Small intestine (tissue), 7 donors: ENCODE data around the gene KMT2D. TPM values are rescaled to one million over a fixed set of nuclear protein-coding genes. Genes with fewer than 3 reads are reported as not detected.

Source experiments
- DNase-seq, 2 donors: peaks; one replicate each; pipeline versions ENCODE4 v3.0.0 to v3.0.0-alpha.2; 2013
- FAIRE-seq: peaks from 2 replicates; lab custom pipeline; 2012; peaks lifted over from hg19 to GRCh38; lab: Jason Lieb, UNC
- H3K27ac ChIP-seq, 3 donors: one replicate each; pipeline ENCODE4 v1.5.1; 2013; ENCODE audit warnings: low read length in 2 of 3, mild to moderate bottlenecking in 2 of 3, control low read depth in 1 of 3, inconsistent platforms in 1 of 3, low read depth in 1 of 3, moderate library complexity in 1 of 3
- H3K27me3 ChIP-seq, 3 donors: one replicate each; pipeline ENCODE4 v1.6.1; 2013; ENCODE audit warnings: low read length in 3 of 3, inconsistent platforms in 1 of 3; ENCODE audit not compliant: control insufficient read depth in 3 of 3, insufficient read depth in 3 of 3
- H3K36me3 ChIP-seq, 3 donors: one replicate each; pipeline ENCODE4 v1.6.1; 2013; ENCODE audit warnings: low read length in 3 of 3, inconsistent platforms in 1 of 3, low read depth in 1 of 3, mild to moderate bottlenecking in 1 of 3, moderate library complexity in 1 of 3; ENCODE audit not compliant: control insufficient read depth in 3 of 3, insufficient read depth in 2 of 3
- H3K4me1 ChIP-seq, 3 donors: one replicate each; pipeline ENCODE4 v1.6.1; 2013; ENCODE audit warnings: low read length in 2 of 3, inconsistent platforms in 1 of 3, low read depth in 1 of 3, mild to moderate bottlenecking in 1 of 3, moderate library complexity in 1 of 3; ENCODE audit not compliant: control insufficient read depth in 3 of 3, insufficient read depth in 2 of 3
- H3K4me3 ChIP-seq, 3 donors: one replicate each; pipeline ENCODE4 v1.5.1; 2013; ENCODE audit warnings: low read length in 3 of 3, control low read depth in 1 of 3, inconsistent platforms in 1 of 3, low read depth in 1 of 3, mild to moderate bottlenecking in 1 of 3, moderate library complexity in 1 of 3
- H3K9me3 ChIP-seq, 2 donors: one replicate each; pipeline ENCODE4 v1.6.1; 2013; ENCODE audit warnings: low read depth in 1 of 2, low read length in 1 of 2; ENCODE audit not compliant: control insufficient read depth in 2 of 2, insufficient read depth in 1 of 2
- WGBS, 3 donors: extraction: QIAGEN DNeasy Blood & Tissue Kit; methylation state at CpG; one replicate each; pipeline ENCODE4 v1.1.7; 2013; 5-methylcytosine and 5-hydroxymethylcytosine counted together
- polyA plus RNA-seq, 4 donors: library from polyadenylated mRNA; stranded (reverse) in 3 of 4; unstranded in 1 of 4; fragments of 200-250 nt in 3 of 4; fragments of 120-200 nt in 1 of 4; gene quantifications; one replicate each; pipeline versions ENCODE4 v1.2.1 to v1.2.3, GENCODE V29; 2013
- donor health status: healthy with polysubstance abuse.
- donor health status: control.
- donor health status: control.
- donor health status: Bipolar disorder and iron deficiency.
- donor health status: healthy.

KMT2D gene
- polyA plus RNA-seq, 4 donors: 5.4 to 46.5 (median 22.8) TPM

- no peaks in the 10 kb centered on the region for H3K27me3 ChIP-seq
- H3K36me3 ChIP-seq: peaks cover 0 to 9% (median 0%) of the 10 kb centered on the region in 3 donors
- peaks cover 10 to 17% (median 12%) of the 10 kb centered on the region in 3 donors for H3K4me1 ChIP-seq
- DNase-seq (no peak), FAIRE-seq (no peak)
- peak overlapping the region in 2 of 3 donors; percentile 47 to 95 for H3K27ac ChIP-seq
- WGBS, 3 donors: 5 to 7% (median 6%) methylated on average over 13 to 16 of the region's 16 CpGs
- H3K9me3 ChIP-seq: no peaks in the 10 kb centered on the region
- H3K4me3 ChIP-seq: peak overlapping the region; percentile 91 to 99 (median 96)
Observed at GRCh38 chr12:49061157-49061650, 610 bp upstream of the KMT2D start.

DNA sequence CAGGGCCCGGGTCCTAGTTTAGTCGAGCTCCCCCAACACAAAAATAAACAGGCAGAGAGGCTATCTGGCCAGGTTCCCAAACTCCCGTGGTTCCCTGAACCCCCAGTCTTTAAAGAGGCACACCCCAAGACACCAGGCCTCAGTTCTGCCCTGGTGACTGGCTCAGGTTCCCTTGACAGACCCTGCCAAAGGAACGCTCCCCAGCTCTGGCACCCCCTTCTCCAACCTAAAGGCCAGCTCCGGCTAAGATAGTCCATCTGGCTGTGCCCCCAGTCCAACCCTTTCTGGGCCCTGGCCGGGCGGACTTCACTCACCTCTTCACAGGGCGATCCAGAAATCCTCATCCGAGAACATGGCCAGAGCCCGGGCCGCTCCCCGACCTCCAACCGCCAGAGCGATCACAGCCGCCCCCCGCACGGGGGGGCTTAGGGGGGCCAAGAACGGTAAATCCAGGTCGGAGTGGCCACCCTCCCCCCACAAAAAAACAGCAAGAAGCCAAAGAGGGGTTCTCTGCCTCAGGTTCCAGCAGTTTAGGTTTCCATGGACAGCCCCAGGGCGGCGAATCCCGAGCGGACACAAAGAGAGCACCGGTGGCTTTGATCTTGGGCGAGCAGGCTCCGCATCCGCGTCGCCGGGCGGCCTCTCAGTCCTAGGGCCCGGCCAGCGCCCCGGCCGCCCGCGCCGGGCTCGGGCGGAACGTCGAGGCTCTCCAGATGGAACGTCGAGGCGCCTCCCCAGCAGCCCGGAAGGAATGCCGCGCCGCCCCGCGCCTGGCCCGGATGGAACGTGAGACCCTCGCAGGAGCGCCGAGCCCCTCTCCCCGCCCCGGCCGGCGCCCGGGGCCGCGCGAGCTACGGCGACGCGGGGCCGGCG, 1.1 kb downstream of the KMT2D start:
- Histone ChIP-seq H3K4me3 (peak overlapping the region; percentile 91 to 99 (median 96)), H3K27ac (peak overlapping the region; percentile 86 to 95 (median 94)), H3K27me3 (no peaks in the 10 kb centered on the region), H3K9me3 (no peaks in the 10 kb centered on the region), H3K4me1 (peaks cover 14 to 28% (median 17%) of the 10 kb centered on the region in 3 donors), H3K36me3 (peaks cover 0 to 23% (median 3%) of the 10 kb centered on the region in 3 donors)
- DNase-seq (peak; percentile 33 to 38), FAIRE-seq (no peak)
- 0 to 1% (median 1%) methylated on average over 49 to 70 of the region's 70 CpGs for WGBS, 3 donors

DNA sequence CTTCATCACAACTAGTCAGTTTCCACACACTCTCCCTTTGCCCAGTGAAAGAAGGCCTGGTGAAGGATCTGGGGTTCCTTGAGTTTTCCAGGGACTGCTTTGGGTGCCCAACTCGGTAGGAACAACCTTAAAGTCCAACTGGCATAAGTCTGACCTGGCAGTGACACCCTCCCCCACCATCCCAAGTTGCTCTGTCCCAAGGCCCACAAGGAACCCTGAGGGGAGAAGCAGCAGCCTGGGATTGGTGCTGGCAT, 1.6 kb downstream of the KMT2D start:
- 0% methylated on average over 1 of the region's 1 CpG for WGBS, 3 donors
- H3K27ac ChIP-seq: peak overlapping the region in 1 of 3 donors; percentile 95

DNA sequence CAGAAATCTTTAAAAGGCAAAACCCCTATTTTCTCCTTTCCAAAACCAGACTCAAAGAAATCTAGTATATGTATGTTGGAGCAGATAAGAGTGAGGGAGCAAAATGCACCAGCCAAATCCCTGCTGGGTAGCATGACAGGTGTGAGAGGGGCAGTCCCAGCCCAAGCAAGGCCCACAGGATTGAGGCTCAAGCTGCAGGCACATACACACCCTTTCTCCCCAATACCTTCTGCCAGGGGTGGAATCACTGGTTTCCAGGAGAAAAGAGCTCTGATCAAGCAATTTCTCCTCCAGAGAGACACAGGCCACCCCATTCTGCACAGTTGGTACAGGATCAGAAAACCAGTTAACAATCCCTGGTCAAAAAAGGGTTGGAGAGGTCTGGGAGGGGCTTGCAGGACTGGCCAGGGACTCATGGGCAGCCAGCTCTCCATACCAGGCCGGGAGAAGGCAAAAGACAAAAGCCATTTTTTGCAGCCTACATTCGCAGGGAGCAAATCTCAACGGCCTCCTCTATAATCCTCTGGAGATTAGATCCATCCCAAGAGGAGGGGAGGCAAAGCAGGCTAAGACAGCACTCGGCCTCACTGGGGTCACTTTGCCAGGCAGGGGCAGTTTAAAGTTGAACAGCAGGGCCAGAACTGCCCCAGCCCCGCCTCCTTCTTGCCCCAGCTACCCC, 2.1 kb downstream of the KMT2D start:
- Histone ChIP-seq H3K4me1 (peaks cover 14 to 28% (median 17%) of the 10 kb centered on the region in 3 donors), H3K36me3 (peaks cover 0 to 34% (median 8%) of the 10 kb centered on the region in 3 donors), H3K4me3 (peak overlapping the region; percentile 91 to 99 (median 96)), H3K9me3 (no peaks in the 10 kb centered on the region), H3K27ac (peak overlapping the region in 1 of 3 donors; percentile 95), H3K27me3 (no peaks in the 10 kb centered on the region)
- FAIRE-seq (no peak), DNase-seq (no peak)
- 1 to 6% (median 5%) methylated on average over 5 of the region's 5 CpGs for WGBS, 3 donors

More for the DNA sequence above, 1.6 kb downstream of the KMT2D start:
- FAIRE-seq: no peak
- Histone ChIP-seq H3K4me3 (peak overlapping the region; percentile 91 to 99 (median 96)), H3K4me1 (peaks cover 14 to 28% (median 17%) of the 10 kb centered on the region in 3 donors), H3K27me3 (no peaks in the 10 kb centered on the region), H3K36me3 (peaks cover 0 to 29% (median 3%) of the 10 kb centered on the region in 3 donors), H3K9me3 (no peaks in the 10 kb centered on the region)
- peak in 1 of 2 donors; percentile 27 for DNase-seq

DNA sequence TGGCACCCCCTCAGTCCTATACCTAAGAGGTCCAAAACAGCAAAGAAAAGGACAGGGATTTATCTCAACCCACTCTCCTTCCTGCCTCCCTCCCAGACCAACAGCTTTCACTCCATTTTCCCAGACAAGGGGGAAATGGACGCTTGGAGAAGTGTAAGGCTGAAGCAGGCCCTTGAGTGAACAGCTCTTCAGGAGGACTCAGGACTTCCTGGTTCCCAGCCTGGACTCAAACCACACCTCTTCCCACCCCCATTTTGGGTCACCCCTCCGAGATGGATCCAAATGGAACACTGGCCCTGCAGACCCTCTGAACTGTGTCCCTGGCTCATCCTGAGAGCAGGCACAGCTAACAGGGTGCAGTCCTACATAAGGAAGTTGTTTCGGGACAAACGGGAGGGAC, 2.7 kb downstream of the KMT2D start:
- peak overlapping the region in 2 of 3 donors; percentile 91 to 96 for H3K4me3 ChIP-seq
- FAIRE-seq: no peak
- H3K36me3 ChIP-seq: peaks cover under 1 to 39% (median 11%) of the 10 kb centered on the region in 3 donors
- 3 to 8% (median 6%) methylated on average over 4 of the region's 4 CpGs for WGBS, 3 donors
- no peaks in the 10 kb centered on the region for H3K9me3 ChIP-seq
- H3K4me1 ChIP-seq: peaks cover 14 to 28% (median 17%) of the 10 kb centered on the region in 3 donors
- H3K27ac ChIP-seq: peak overlapping the region in 1 of 3 donors; percentile 15
- peak; percentile 39 to 50 for DNase-seq
- no peaks in the 10 kb centered on the region for H3K27me3 ChIP-seq

- 35 to 45% (median 38%) methylated on average over 7 of the region's 7 CpGs for WGBS, 3 donors
- Histone ChIP-seq H3K36me3 (peaks cover 13 to 57% (median 27%) of the 10 kb centered on the region in 3 donors), H3K27me3 (no peaks in the 10 kb centered on the region), H3K9me3 (no peaks in the 10 kb centered on the region), H3K27ac (no peak overlapping the region), H3K4me3 (no peak overlapping the region), H3K4me1 (peaks cover 14 to 28% (median 17%) of the 10 kb centered on the region in 3 donors)
- DNase-seq: peak; percentile 69 to 82
- FAIRE-seq: no peak
Observed at GRCh38 chr12:49055978-49056754, 4.4 kb downstream of the KMT2D start.

- no peaks in the 10 kb centered on the region for H3K9me3 ChIP-seq
- DNase-seq (no peak), FAIRE-seq (no peak)
- peaks cover 14 to 28% (median 17%) of the 10 kb centered on the region in 3 donors for H3K4me1 ChIP-seq
- H3K36me3 ChIP-seq: peaks cover 19 to 67% (median 36%) of the 10 kb centered on the region in 3 donors
- 63 to 78% (median 63%) methylated on average over 4 of the region's 4 CpGs for WGBS, 3 donors
- no peak overlapping the region for H3K27ac ChIP-seq
- no peaks in the 10 kb centered on the region for H3K27me3 ChIP-seq
- no peak overlapping the region for H3K4me3 ChIP-seq
Observed at GRCh38 chr12:49055092-49055491, 5.5 kb downstream of the KMT2D start.
